Fibroblast of mammary gland (primary cell): ENCODE measurements around the gene GSC2.

Source experiments
- DNase-seq: peaks from one replicate; pipeline ENCODE4 v3.0.0-alpha.2; 2010; ENCODE audit warnings: low read depth
- H3K4me3 ChIP-seq: 2 replicates; pipeline ENCODE4 v1.5.1; 2011; ENCODE audit warnings: low read depth, mild to moderate bottlenecking, low read length, moderate library complexity; ENCODE audit not compliant: control insufficient read depth
- TF ChIP-seq, protein P1 (sequence below): conservative IDR thresholded peaks from 2 replicates; pipeline ENCODE4 v1.5.1; 2011; ENCODE audit warnings: low read depth, low read length, inconsistent platforms; ENCODE audit not compliant: control insufficient read depth, insufficient read depth

Gene GSC2

DNA sequence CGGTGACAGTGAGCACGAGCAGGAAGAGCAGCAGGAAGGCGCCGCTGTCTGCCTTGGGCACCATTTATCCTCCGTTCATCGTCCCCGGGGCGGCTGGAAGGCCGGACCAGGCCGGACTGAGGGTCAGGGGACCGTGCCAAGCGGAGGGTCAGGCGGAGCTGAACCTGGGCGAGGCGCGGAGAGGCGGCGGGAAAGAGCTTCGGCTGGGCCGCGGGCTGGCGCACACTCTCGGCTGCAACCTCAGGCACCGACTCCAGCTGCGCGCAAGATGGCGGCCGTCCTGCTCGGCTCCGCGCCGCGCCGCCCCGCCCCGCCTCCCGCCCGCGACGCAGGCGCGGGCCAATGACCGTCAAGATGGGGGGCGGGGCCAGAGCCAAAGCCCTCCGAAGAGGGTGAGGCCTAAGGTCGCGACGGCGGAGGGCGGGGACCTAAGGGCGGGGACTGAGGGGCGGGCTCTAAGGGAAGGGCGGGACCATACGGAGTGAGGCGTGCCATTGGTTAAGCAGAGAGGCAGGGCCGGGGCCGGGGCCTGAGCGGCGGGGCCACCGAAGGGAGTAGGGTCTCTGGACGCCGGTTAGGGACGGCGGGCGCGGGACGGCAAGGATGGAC, 27.8 kb downstream of the GSC2 start, which contains the start of gene DGCR2:
TSS of gene DGCR2 (minus strand) at position 270 of the 609 bp plus-strand sequence. CDS start at position 64, 206 bp downstream.
- H3K4me3 ChIP-seq = peak within 1 kb of the TSS; percentile 76
- peak; percentile 93 for DNase-seq
- TF ChIP-seq, protein P1, sequence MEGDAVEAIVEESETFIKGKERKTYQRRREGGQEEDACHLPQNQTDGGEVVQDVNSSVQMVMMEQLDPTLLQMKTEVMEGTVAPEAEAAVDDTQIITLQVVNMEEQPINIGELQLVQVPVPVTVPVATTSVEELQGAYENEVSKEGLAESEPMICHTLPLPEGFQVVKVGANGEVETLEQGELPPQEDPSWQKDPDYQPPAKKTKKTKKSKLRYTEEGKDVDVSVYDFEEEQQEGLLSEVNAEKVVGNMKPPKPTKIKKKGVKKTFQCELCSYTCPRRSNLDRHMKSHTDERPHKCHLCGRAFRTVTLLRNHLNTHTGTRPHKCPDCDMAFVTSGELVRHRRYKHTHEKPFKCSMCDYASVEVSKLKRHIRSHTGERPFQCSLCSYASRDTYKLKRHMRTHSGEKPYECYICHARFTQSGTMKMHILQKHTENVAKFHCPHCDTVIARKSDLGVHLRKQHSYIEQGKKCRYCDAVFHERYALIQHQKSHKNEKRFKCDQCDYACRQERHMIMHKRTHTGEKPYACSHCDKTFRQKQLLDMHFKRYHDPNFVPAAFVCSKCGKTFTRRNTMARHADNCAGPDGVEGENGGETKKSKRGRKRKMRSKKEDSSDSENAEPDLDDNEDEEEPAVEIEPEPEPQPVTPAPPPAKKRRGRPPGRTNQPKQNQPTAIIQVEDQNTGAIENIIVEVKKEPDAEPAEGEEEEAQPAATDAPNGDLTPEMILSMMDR = no peak

DNA sequence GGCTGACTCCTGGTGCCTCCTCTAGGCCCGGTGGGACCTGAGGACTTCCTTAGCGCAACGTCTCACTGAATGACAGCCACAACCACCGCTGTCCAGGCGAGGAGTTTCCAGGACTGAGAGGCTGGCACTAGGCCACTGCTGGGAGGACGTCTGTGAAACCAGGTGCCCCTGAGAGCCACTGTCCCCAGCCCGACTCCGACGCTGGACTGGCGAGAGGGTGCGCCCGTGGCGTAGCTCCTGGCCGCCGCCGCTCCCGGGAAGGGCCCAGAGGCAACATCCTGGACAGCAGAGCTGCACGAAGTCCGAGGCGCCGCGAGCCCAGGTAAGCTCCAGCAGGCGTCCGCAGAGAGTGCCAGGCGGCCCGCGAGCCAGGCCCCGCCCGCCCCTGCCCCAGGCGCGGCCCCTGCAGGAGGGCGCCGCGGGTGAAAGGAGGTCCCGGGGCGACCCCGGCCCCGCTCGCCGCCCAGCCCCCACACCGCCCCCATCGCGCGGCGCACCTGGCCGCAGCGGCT, 28.4 kb downstream of the GSC2 start:
- TF ChIP-seq, protein P1 = no peak
- H3K4me3 ChIP-seq = peak overlapping the region; percentile 76
- DNase-seq = no peak

DNA sequence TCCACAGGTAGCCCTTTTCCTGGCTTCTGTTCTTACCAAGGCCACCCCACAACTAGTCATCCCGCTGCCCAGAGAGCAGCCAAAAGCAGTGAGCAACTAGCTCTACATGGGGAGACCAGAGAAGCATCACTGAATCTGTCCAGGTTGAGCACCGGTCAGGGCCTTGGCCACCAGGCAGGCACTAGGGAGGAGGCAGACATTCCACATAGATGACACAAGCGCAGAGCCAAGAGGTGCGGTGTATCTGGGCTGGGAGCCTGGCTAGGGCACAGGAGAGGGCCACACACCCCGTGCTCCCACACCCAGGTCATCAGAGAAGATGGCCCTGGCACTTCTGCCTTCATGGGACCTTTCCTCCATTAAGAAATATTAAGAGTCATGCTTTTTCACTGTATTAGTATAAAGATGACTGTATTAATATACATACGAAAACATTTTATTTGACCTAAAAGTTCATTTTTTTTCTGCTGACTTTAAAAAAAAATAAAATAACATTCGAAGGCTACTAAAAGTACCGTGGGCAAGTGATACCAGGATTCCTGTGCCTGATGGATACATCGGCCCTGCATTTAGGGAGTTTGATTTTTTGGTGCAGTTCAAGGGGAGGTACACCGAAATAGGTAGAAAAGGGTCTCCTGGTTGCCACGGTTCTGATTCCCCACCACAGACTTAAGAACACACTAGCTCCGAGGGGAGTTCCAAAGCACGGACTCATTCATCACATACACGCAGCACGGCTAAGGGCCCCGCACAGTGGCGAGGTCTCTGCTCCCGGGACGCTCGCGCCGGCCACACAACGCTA, 29.1 kb downstream of the GSC2 start:
- DNase-seq = peak; percentile 40
- H3K4me3 ChIP-seq = peak overlapping the region; percentile 76
- TF ChIP-seq, protein P1 = no peak

- no peak for DNase-seq
- TF ChIP-seq, protein P1 = no peak
- H3K4me3 ChIP-seq = no peak overlapping the region
Observed at GRCh38 chr22:19119949-19120348, 30.1 kb downstream of the GSC2 start.

- TF ChIP-seq, protein P1 = no peak
- H3K4me3 ChIP-seq = no peak overlapping the region
- DNase-seq = no peak
Observed at GRCh38 chr22:19118329-19118880, 31.7 kb downstream of the GSC2 start.

- TF ChIP-seq, protein P1 = no peak
- no peak overlapping the region for H3K4me3 ChIP-seq
- DNase-seq = no peak
Observed at GRCh38 chr22:19117111-19117512, 33.0 kb downstream of the GSC2 start.
